GM12801 (cell line): ENCODE data around the gene SLC35A2.

Experiments
- TF ChIP-seq, protein P1 (sequence below): IDR thresholded peaks from one replicate; pipeline ENCODE4 v1.5.1; 2011; ENCODE audit warnings: control low read depth; ENCODE audit not compliant: insufficient read length; ENCODE audit errors: extremely low read depth

Gene SLC35A2

DNA sequence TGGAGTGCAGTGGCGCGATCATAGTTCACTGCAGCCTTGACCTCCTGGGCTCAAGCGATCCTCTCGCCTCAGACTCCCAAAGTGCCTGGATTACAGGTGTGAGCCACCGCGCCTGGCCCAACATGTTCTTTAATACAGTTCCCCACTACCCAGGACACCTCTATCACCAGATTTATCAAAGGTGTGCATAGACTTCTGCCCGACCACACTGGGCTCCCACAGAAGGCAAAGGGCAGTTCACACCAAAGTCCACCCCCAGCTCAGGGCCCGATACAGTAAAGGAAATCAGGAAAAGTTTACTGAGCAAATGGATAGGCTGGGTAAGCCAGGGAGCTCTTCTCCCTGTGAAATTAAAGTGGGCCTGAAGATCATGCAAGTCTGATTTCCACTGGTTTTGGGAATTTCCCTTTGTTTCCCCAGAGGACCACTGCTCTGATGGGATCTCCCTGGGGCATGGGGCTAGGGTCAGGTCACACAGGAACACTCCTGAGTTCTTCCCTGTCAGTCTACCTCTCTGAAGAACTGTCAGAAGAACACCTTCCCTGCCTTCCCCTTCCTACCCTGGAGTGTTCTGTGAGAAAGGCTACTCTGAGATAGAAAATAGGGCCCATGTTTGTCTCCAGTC, 25.1 kb upstream of the SLC35A2 start:
- TF ChIP-seq, protein P1, sequence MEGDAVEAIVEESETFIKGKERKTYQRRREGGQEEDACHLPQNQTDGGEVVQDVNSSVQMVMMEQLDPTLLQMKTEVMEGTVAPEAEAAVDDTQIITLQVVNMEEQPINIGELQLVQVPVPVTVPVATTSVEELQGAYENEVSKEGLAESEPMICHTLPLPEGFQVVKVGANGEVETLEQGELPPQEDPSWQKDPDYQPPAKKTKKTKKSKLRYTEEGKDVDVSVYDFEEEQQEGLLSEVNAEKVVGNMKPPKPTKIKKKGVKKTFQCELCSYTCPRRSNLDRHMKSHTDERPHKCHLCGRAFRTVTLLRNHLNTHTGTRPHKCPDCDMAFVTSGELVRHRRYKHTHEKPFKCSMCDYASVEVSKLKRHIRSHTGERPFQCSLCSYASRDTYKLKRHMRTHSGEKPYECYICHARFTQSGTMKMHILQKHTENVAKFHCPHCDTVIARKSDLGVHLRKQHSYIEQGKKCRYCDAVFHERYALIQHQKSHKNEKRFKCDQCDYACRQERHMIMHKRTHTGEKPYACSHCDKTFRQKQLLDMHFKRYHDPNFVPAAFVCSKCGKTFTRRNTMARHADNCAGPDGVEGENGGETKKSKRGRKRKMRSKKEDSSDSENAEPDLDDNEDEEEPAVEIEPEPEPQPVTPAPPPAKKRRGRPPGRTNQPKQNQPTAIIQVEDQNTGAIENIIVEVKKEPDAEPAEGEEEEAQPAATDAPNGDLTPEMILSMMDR, result no peak

DNA sequence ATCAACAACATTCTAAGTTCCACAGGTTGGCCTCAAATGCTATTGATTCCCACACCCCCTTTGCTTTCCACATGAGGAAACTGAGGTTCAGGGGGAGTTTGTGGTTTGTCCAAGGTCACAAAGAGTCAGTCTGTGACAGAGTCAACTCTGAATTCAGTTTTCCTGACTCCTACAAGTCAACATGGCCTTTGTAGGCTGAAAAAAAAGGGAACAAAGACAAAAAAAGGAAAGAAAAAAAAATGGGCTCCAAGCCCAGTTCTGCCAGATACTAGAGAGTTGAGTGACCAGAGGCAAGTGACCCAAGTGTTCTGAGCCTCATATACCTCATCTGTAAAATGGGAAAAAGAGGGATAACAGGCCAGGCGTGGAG, 23.8 kb upstream of the SLC35A2 start:
- TF ChIP-seq, protein P1, result no peak

DNA sequence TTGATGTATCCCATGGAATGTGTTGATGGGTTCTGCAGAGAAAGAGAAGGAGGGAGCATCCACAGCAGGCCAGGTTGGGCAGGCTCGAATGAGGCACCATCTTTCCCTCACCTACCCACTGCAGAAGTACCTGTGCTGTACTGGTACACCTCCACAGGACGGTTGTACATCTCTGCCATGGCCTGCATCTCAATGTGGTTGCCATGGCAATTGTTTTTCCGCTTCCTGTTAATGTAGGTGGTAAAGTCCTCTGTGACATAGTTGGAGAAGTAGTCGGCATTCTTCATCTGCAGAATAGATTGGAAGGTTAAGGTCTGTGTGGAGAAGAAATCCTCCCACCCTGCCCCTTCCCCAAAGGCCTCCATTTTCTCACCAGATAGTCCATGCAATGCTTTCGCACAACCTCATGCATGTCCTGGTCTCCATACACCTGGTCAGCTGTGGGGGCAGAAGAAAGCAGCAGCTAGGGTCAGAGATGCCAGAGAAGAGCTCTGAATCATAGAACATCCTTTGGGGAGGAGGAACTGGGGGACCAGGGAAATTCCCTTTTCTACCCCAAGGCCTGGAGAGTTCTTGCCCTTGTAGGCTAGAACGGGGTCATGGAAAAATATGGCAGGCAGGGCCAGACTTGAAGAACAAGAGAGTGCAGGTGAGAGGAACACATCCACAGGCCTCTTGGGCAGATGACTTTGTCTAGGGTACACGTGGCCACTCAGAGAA, 23.3 kb upstream of the SLC35A2 start:
- TF ChIP-seq, protein P1, result no peak

DNA sequence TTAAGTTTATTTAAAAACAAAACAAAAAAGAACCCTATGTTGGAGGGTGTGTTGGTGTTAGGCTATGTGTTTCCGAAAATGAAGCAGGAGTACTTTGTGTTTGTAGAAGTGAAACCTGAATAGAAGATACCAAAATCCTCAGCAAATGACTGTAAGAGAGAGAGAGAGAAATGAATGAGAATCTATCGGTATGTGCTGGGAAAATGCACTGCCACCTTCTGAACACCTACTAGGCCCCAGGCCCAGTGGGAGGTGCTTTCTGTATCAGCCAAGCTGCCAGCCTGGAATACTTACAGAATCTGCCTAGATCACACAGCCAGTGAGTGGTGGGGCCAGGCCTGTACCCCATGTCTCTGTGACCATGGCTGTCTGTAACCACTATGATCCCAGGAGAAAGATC, 22.3 kb upstream of the SLC35A2 start:
- TF ChIP-seq, protein P1, result no peak

DNA sequence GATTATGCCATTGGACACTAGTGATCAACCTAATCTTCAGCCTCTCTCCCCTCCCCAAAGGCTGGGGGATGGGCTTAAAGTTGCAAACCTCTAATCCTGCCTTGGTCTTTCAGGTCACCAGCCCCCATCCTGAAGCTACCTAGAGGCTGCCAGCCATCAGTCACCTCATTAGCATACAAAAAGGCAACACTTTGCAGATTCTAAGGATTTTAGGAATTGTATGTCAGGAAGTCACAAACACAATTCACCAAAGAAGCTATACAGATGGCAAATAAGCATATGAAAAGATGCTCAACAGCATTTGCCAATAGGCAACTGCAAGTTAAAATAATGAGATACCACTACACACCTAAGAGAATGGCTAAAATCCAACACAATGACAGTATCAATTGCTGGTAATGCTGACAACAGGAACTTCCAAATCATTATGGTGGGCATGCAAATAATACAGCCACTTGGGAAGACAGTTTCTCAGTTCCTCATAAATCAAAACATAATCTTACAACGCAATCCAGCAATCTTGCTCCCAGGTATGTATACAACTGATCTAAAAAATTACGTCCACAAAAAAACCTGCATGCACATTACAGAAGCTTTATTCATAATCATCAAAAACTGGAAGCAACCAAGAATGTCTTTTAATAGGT, 16.4 kb upstream of the SLC35A2 start:
- TF ChIP-seq, protein P1, result no peak

DNA sequence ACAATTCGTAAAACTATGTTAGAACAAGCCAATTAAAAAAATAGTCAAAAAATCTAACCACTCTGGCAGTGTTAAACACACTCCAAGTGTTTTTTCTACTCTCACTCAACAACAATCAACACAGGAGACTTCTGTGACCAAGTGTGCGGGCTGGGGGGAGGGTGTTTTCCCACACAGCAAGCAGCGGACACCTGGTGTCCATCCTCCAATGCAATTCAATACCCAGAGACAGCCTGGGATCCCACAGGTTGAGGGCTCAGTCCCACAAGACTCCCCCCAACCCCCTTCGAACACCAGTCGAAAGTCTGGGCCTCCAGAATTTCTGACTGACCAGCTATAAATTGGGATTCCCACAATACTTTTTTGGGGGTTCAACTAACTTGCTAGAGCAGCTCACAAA, 15.7 kb upstream of the SLC35A2 start:
- TF ChIP-seq, protein P1, result no peak

DNA sequence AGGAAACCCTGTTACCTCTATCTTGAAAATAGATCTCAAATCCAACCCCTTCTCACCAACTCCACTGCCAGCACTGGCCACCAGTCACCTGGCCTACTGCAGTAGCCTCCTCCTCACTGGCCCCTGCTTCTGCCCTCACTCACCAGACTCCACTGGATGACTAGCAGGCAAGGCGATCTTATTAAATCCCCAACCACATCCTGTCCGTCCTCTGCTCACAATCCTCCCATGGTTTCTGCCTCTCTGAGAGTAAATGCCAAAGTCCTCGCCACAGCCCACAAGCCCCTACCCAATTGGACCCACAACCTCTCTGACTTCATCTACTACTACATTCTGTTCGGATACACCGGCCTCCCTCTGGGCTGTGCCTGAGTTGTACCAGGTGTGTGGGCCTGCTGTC, 12.8 kb upstream of the SLC35A2 start:
- TF ChIP-seq, protein P1, result no peak
